K562 (cell line): ENCODE data around the gene EME2. TPM values are rescaled to one million over a fixed set of nuclear protein-coding genes. Genes with fewer than 3 reads are reported as not detected.

Experiments
- BCOR ChIP-seq: fragments of 450-650 bp; IDR thresholded peaks from 2 replicates; pipeline ENCODE4 v1.6.1; 2016
- CBFA2T2 ChIP-seq: fragments of 450-650 bp; conservative IDR thresholded peaks from 2 replicates; pipeline ENCODE4 v1.6.1; 2017; ENCODE audit warnings: mild to moderate bottlenecking
- CEBPG ChIP-seq, 3 experiments: fragments of 200-800 bp in 1 of 3; sonication (Bioruptor generic) in 1 of 3; sonication (generic) in 1 of 3; formaldehyde crosslinking in 1 of 3; IDR thresholded peaks in 2 of 3; conservative IDR thresholded peaks in 1 of 3; 2 replicates each; pipeline versions ENCODE4 v1.6.1 to v1.8.0; 2016 to 2022; ENCODE audit warnings: missing compliant biosample characterization in 2 of 3, missing genetic modification characterization in 2 of 3, mild to moderate bottlenecking in 1 of 3, missing genetic modification reagents in 1 of 3
- CUX1 ChIP-seq: fragments of 200-800 bp; sonication (Bioruptor generic); IDR thresholded peaks from 2 replicates; pipeline ENCODE4 v1.6.1; 2016; ENCODE audit warnings: missing genetic modification characterization, missing compliant biosample characterization
- DIDO1 ChIP-seq: fragments of 450-650 bp; IDR thresholded peaks from 2 replicates; pipeline ENCODE4 v1.6.1; 2016; ENCODE audit warnings: low read depth, missing biosample characterization, missing genetic modification characterization
- ELF4 ChIP-seq: fragments of 450-650 bp; formaldehyde crosslinking; IDR thresholded peaks from 2 replicates; pipeline ENCODE4 v1.4.0; 2022; ENCODE audit warnings: missing genetic modification characterization
- EP400 ChIP-seq: fragments of 450-650 bp; IDR thresholded peaks from 2 replicates; pipeline ENCODE4 v1.6.1; 2017; ENCODE audit warnings: antibody characterized with exemption, mild to moderate bottlenecking, moderate library complexity
- EWSR1 ChIP-seq: fragments of 450-650 bp; IDR thresholded peaks from 2 replicates; pipeline ENCODE4 v1.6.1; 2018; ENCODE audit warnings: borderline replicate concordance, mild to moderate bottlenecking, low read depth, moderate library complexity; ENCODE audit not compliant: partially characterized antibody
- FOXJ3 ChIP-seq: sonication (generic); formaldehyde crosslinking; IDR thresholded peaks from 2 replicates; pipeline ENCODE4 v1.4.0; 2020; ENCODE audit warnings: mild to moderate bottlenecking, missing genetic modification reagents
- HDAC2 ChIP-seq: fragments of 450-650 bp; IDR thresholded peaks from 2 replicates; pipeline ENCODE4 v1.6.1; 2016; ENCODE audit warnings: mild to moderate bottlenecking
- HOXB6 ChIP-seq: fragments of 250-450 bp; sonication (Bioruptor Pico); IDR thresholded peaks from 2 replicates; pipeline ENCODE4 v1.5.1; 2022; ENCODE audit warnings: mild to moderate bottlenecking, borderline replicate concordance
- ILK ChIP-seq: fragments of 450-650 bp; IDR thresholded peaks from 2 replicates; pipeline ENCODE4 v1.6.1; 2016; ENCODE audit warnings: missing genetic modification characterization, low read depth, mild to moderate bottlenecking, missing compliant biosample characterization, moderate library complexity, borderline replicate concordance
- KAT7 ChIP-seq: sonication (generic); formaldehyde crosslinking; IDR thresholded peaks from 2 replicates; pipeline ENCODE4 v1.8.0; 2022; ENCODE audit warnings: missing genetic modification reagents, mild to moderate bottlenecking, borderline replicate concordance
- NCOA1 ChIP-seq: fragments of 450-650 bp; IDR thresholded peaks from 2 replicates; pipeline ENCODE4 v1.6.1; 2016; ENCODE audit warnings: low read depth
- NCOR1 ChIP-seq: fragments of 450-650 bp; IDR thresholded peaks from 2 replicates; pipeline ENCODE4 v1.6.1; 2016; ENCODE audit warnings: mild to moderate bottlenecking, moderate library complexity
- PHB ChIP-seq: fragments of 250-450 bp; sonication (Bioruptor Pico); IDR thresholded peaks from 2 replicates; pipeline ENCODE4 v1.5.0; 2021
- PHF21A ChIP-seq: fragments of 450-650 bp; IDR thresholded peaks from 2 replicates; pipeline ENCODE4 v1.6.1; 2017; ENCODE audit warnings: low read depth, borderline replicate concordance
- PHF8 ChIP-seq: fragments of 200-600 bp; sonication (generic); IDR thresholded peaks from 2 replicates; pipeline ENCODE4 v1.6.1; 2012; ENCODE audit warnings: mixed run types, mild to moderate bottlenecking, inconsistent platforms, low read length, moderate library complexity, borderline replicate concordance
- RCOR1 ChIP-seq, 2 experiments: IDR thresholded peaks; 2 replicates each; pipeline ENCODE4 v1.6.1; 2012; ENCODE audit warnings: low read depth in 2 of 2, low read length in 2 of 2, borderline replicate concordance in 1 of 2, improper control_type of control experiment in 1 of 2
- SMAD1 ChIP-seq: fragments of 150-350 bp; IDR thresholded peaks from 2 replicates; pipeline ENCODE4 v1.6.1; 2014; ENCODE audit warnings: low read length, low read depth; ENCODE audit not compliant: partially characterized antibody
- SMAD3 ChIP-seq: fragments of 450-650 bp; formaldehyde crosslinking; conservative IDR thresholded peaks from 2 replicates; pipeline ENCODE4 v1.4.0; 2020; ENCODE audit warnings: mild to moderate bottlenecking
- SMC3 ChIP-seq: conservative IDR thresholded peaks from 2 replicates; pipeline ENCODE4 v1.6.1; 2011; ENCODE audit warnings: low read depth, low read length, improper control_type of control experiment; ENCODE audit not compliant: insufficient read depth
- ZC3H4 ChIP-seq: sonication (generic); formaldehyde crosslinking; IDR thresholded peaks from 2 replicates; pipeline ENCODE4 v1.9.0; 2021; ENCODE audit warnings: missing genetic modification reagents, borderline replicate concordance
- ZZZ3 ChIP-seq: fragments of 450-650 bp; IDR thresholded peaks from 2 replicates; pipeline ENCODE4 v1.6.1; 2016; ENCODE audit warnings: antibody characterized with exemption, mild to moderate bottlenecking, moderate library complexity
- polyA plus RNA-seq, 8 experiments: library from polyadenylated mRNA; depleted of rRNA in 4 of 8; stranded (reverse) in 5 of 8; unstranded in 3 of 8; fragments of >200 nt; fragmentation: Nextera tagmentation in 2 of 8; fragmentation: Illumina TruSeq in 1 of 8; extraction: Ambion mirVana in 2 of 8; extraction: Trizol in 1 of 8; gene quantifications; 2 replicates each; pipeline versions ENCODE4 v1.2.1 to v1.2.3, GENCODE V29; 2011 to 2014; ENCODE audit warnings: inconsistent platforms in 1 of 8, missing spikeins in 1 of 8
- total RNA-seq, 7 experiments: library from RNA; depleted of rRNA in 6 of 7; stranded (reverse); fragments of >200 nt in 6 of 7; fragmentation: Illumina TruSeq in 2 of 7; extraction: Trizol in 2 of 7; gene quantifications; 2 replicates each; pipeline versions ENCODE4 v1.2.1 to v1.2.3, GENCODE V29; 2011 to 2021; ENCODE audit warnings: low replicate concordance in 1 of 7

EME2 gene
- total and polyA plus RNA-seq, 9 of the 15 experiments (the other 6 are each of a cell fraction or from before 2014, with no cell fraction given): 0.35 to 19.9 (median 3.5) TPM

GRCh38 chr16:1772908-1773702, 495 bp downstream of the EME2 start, which contains the start of gene MRPS34 (continued):
- TF ChIP-seq EWSR1 (no peak), PHF8 (peak; percentile 91; the same call in 1 of the 2 replicates), CEBPG (CRISPR knock-in tag; IDR thresholded peaks at IDR 0.05) (no peak), CEBPG (tag; conservative IDR thresholded peaks at IDR 0.05 in 1 of 2, IDR thresholded peaks at IDR 0.05 in 1 of 2) (no peak), CUX1 (CRISPR knock-in tag) (no peak), ZC3H4 (CRISPR knock-in tag) (no peak), RCOR1 (IDR thresholded peaks at IDR 0.05; ENCODE audit: borderline replicate concordance in 1 of 2, low read depth in 2 of 2, low read length in 2 of 2) (no peak), HDAC2 (no peak), NCOA1 (peak; percentile 96), ELF4 (no peak), SMAD3 (CRISPR knock-in tag) (no peak), ILK (tag) (no peak), SMAD1 (no peak), SMC3 (peak; percentile 67), PHF21A (no peak), CBFA2T2 (no peak), BCOR (no peak), ZZZ3 (no peak), KAT7 (CRISPR knock-in tag) (no peak), DIDO1 (tag) (peak; percentile 84), FOXJ3 (CRISPR knock-in tag) (no peak), HOXB6 (CRISPR knock-in tag) (no peak), EP400 (peak; percentile 93), PHB (CRISPR knock-in tag) (0 out of 2 replicates have a peak, but pooled peaks have one; percentile 75), NCOR1 (no peak)
